H1 (cell line): ENCODE measurements around the gene EMP2. TPM values are rescaled to one million over a fixed set of nuclear protein-coding genes. Genes with fewer than 3 reads are reported as not detected.

Experiments used
- CBX5 ChIP-seq: fragments of 300-800, 300-1000 bp; sonication (generic); IDR thresholded peaks from 2 replicates; pipeline ENCODE4 v1.7.1; 2016; ENCODE audit warnings: antibody characterized with exemption, low read length, low read depth
- EZH2 ChIP-seq: fragments of 200-600 bp; sonication (generic); IDR thresholded peaks from 2 replicates; pipeline ENCODE4 v1.7.1; 2012; ENCODE audit warnings: low read depth, mild to moderate bottlenecking, moderate library complexity, low read length, inconsistent platforms; ENCODE audit not compliant: severe bottlenecking
- SIX5 ChIP-seq: IDR thresholded peaks from 2 replicates; pipeline ENCODE4 v1.6.1; 2011; ENCODE audit warnings: mild to moderate bottlenecking, low read depth, low read length
- polyA plus RNA-seq, 7 experiments: library from polyadenylated mRNA; depleted of rRNA in 3 of 7; stranded (reverse) in 5 of 7; unstranded in 2 of 7; fragments of >200 nt in 5 of 7; fragments of 200-250 nt in 2 of 7; gene quantifications; 1 replicate in 5 of 7; 2 replicates in 1 of 7; 4 replicates in 1 of 7; pipeline versions ENCODE4 v1.2.1 to v1.2.3, GENCODE V29; 2011 to 2013; ENCODE audit warnings: missing spikeins in 2 of 7, mixed read lengths in 2 of 7
- total RNA-seq: library from RNA; stranded (reverse); fragmentation: NEBNext Ultra II Directional; extraction: Animal tissue kit (Norgen Biotek cat#: 25700); gene quantifications from 2 replicates; pipeline ENCODE4 v1.2.1, GENCODE V29; 2021
- TF ChIP-seq, protein P1 (sequence below): IDR thresholded peaks from 2 replicates; pipeline ENCODE4 v1.6.1; 2011; ENCODE audit warnings: low read length, improper control_type of control experiment
- TF ChIP-seq, protein P2 (sequence below): IDR thresholded peaks from 2 replicates; pipeline ENCODE4 v1.6.1; 2012; ENCODE audit warnings: inconsistent platforms
- TF ChIP-seq, protein P3 (sequence below): IDR thresholded peaks from 2 replicates; pipeline ENCODE4 v1.6.1; 2012; ENCODE audit warnings: low read length, inconsistent platforms

Gene EMP2
- total and polyA plus RNA-seq, 2 of the 8 experiments (the other 6 are each of a cell fraction or from before 2014, with no cell fraction given): 22.6 to 23.3 TPM

DNA sequence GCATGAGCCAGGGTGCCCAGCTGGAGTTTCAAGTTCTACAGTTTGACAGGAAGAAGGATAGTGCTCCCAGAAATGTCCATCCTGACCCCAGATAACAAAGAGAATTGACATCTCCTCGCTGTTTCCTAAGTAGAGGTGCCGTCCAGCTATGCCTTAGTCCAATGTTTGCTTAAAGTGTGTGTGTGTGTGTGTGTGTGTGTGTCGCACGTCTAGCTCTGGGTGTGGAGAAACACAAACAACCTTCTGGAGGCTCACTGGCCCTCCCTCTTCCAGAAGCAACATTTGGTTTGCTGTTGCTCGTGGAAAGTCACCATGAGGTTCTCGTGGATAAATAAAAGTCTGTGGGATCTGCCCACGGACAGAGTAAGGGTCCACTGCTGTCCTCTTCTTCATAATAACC is 22.1 kb downstream of the EMP2 start (continued):
- TF ChIP-seq SIX5 (no peak), CBX5 (no peak), EZH2 (no peak)
- TF ChIP-seq, protein P1, sequence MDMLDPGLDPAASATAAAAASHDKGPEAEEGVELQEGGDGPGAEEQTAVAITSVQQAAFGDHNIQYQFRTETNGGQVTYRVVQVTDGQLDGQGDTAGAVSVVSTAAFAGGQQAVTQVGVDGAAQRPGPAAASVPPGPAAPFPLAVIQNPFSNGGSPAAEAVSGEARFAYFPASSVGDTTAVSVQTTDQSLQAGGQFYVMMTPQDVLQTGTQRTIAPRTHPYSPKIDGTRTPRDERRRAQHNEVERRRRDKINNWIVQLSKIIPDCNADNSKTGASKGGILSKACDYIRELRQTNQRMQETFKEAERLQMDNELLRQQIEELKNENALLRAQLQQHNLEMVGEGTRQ: no peak
- TF ChIP-seq, protein P2, sequence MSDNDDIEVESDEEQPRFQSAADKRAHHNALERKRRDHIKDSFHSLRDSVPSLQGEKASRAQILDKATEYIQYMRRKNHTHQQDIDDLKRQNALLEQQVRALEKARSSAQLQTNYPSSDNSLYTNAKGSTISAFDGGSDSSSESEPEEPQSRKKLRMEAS: no peak
- TF ChIP-seq, protein P3, sequence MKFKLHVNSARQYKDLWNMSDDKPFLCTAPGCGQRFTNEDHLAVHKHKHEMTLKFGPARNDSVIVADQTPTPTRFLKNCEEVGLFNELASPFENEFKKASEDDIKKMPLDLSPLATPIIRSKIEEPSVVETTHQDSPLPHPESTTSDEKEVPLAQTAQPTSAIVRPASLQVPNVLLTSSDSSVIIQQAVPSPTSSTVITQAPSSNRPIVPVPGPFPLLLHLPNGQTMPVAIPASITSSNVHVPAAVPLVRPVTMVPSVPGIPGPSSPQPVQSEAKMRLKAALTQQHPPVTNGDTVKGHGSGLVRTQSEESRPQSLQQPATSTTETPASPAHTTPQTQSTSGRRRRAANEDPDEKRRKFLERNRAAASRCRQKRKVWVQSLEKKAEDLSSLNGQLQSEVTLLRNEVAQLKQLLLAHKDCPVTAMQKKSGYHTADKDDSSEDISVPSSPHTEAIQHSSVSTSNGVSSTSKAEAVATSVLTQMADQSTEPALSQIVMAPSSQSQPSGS: no peak
- TF ChIP-seq, all 59 proteins: peak for 0
